ENCODE data around the gene TIPARP.

Gene TIPARP, protein sequence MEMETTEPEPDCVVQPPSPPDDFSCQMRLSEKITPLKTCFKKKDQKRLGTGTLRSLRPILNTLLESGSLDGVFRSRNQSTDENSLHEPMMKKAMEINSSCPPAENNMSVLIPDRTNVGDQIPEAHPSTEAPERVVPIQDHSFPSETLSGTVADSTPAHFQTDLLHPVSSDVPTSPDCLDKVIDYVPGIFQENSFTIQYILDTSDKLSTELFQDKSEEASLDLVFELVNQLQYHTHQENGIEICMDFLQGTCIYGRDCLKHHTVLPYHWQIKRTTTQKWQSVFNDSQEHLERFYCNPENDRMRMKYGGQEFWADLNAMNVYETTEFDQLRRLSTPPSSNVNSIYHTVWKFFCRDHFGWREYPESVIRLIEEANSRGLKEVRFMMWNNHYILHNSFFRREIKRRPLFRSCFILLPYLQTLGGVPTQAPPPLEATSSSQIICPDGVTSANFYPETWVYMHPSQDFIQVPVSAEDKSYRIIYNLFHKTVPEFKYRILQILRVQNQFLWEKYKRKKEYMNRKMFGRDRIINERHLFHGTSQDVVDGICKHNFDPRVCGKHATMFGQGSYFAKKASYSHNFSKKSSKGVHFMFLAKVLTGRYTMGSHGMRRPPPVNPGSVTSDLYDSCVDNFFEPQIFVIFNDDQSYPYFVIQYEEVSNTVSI

DNA sequence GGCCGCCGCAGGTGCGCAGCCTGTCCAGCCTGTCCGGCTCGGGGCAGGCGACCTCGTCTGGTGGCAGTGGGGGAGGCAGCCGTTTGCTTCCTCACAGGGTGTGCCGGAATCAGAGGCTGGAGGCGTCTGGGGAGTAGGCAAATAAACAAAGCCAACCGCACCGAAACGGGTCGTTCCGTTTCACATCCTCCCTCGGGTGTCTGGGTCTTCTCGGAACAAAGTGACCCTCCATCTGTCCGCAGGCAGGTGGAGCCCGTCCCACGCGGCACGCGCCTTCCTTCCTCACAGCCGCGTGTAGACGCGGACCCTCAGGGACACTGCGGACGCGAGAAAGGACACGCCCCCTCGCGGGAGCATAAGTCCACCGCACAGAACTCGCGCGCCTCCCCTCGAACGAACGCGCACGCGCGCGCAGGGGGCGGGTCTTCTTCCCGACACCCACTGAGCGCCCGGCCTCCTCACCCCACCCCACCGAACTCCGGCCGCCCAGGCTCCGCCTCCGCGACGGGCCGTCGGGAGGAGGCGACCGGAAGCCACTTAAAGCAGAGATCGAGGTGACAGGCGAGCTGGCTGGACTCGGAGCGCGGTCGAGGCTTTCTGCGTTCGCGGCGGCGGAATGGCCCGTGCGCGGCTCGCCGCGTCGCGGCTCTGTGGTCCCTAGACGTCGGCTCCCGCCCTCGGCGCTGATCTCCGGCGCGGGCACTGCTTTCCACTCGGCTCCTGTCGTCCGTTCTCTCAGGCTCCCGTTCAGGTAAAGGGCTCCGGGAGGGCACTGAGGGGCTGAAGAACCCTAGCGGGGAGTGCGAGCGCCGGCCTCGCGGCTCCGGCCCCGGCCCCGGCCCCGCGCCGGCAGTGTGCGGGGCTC lies at the start of gene TIPARP:
TIPARP (plus strand) TSS at position 545 of the 865 bp plus-strand sequence. CDS start 3,108 bp downstream, outside the sequence.
- peak; percentile 98 for DNase-seq

DNA sequence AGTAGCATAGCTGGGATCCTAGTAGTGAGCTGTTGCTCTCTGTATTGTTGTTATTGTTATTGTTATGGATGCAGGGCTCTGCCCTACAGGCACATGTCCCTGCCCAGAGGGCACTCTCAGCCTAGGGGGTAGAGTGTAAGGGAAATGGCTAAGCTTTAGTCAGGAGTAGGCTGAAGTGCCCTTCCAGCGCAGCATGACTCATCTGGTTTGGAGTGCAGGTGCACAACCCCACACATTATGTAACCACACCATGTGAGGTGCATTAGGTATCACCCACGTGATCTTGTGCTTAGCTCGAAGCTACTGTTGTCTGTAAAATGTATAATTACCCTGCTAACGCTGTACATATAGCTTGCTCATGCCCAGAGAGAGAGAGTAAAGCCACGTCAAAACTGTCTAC lies 48.3 kb upstream of the TIPARP start:
- DNase-seq: no peak

DNA sequence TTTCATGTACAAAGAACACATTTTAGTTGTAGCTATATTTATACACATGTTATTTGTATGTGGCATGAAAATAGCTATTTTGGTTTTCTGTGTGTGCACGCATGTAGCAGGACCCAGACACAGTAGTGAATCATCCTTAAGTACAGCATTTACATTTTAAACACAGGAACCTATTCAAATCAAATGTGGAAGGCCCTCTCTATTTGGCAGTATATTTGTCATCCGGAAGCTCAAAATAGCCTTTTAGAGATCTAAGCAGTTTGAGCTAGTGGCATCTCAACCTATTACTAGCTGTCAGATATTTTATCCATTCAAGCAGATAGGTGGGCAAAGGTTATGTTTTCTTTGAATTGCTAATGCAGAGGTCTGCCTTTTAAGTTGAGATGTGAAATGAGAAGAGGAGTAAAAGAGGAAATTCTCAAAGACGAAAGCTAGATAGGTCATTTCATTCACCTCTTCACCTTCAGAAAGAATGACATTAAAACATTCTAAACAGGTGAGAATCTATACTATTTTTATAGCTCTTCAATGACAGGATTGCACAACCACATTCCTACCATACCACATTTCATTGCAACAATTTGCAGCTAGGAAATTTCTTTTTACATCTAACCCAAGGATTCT lies 46.3 kb upstream of the TIPARP start:
- no peak for DNase-seq

DNA sequence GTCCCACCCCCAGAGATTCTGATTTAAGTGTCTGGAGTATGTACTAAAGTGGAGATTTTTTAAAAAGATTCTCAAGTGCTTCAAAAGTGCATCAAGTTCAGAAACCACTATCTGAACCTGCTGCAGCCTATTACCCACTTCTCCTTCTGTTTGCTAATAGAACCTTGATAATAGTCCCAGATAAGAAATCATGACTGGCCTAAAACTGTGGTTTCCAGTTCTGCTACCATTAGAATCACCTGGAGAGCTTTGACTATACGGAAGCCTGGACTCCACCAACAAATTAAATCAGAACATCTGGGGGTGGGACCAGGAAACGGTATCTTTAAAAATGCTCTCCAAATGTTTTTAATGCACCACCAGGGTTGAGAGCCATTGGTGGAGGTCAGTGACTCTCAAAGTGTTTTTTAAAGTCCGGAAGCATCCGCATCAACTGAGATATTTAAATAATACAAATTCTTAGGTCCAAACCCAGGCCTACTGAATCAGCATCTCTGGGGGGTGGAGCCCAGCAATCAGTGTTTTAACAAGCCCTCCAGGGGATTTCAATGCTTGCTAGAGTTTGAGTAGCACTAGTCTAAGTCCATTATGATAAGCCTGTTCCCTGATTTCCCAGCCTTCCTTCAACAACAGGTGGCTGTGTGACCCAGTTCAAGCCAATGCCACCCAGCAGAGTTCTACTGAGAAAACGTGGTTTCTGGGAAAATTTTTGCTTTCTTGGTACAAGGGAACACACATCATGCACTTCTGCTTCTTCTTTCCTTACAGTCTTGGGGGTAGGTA lies 45.4 kb upstream of the TIPARP start:
- DNase-seq: no peak

DNA sequence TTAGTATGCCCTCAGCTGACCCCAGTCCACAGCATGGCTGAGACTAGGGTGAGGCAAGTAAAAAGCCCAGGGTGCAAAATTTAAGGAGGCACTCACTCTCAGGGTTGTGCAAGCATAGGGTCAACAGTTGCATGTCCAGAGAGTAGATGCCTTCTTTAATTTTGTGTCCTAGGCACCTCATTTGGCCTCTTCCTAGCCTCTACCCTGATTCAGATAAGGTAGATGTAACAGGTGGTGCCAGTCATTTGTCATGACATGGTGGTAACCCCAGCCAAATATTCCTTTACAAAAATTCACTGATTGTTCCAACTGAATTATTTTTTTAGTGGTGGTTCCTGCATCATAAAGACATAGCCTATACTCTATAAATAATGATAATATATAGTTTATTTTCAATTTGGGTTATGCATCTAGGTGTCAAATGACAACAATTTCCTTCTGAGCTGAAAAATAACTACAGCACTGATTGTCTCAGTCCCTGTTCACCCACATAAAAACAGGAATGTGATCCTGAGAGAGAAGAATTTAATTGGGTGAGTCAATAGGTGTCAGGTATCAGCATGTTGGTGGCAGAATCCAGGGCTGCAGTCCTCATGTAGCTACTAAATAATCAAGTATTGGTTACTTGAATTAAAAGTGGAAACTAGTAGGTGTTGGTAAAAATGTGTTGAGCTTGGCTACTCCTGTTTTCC lies 44.2 kb upstream of the TIPARP start:
- DNase-seq: no peak

DNA sequence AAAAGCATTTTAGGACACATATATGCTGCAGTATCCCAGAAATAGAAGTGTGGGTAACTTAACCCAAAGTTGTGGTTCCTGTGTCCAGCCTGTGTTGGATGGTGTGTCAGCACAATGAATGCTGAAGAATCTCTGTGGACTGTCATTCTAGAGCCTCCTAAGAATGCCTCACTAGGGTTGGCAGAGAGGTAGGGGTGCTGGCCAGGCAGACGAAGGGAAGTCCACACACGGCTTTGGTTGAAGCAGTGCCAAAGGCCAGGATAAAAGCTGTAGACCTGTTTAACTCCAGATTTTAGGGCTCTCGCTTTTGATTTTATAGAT lies 43.7 kb upstream of the TIPARP start:
- no peak for DNase-seq

DNA sequence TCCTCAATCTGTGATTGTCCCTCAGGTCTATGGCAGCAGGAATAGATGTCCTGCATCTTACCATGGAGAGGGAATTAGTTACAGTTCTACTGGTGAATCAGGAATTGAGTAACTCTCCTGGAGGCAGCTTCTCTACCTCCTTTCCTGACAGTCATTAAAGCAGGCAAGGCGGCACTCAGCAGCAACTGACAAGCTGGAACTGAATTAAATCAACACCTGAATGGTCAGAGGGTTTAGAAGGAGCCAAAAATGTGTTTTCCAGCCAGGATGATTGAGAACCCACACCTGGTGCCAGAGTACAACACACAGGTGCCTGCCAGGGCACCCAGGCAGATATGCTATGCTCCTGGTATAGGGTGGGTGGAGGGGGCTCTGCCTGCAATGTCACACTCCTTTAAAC lies 43.1 kb upstream of the TIPARP start:
- no peak for DNase-seq

DNA sequence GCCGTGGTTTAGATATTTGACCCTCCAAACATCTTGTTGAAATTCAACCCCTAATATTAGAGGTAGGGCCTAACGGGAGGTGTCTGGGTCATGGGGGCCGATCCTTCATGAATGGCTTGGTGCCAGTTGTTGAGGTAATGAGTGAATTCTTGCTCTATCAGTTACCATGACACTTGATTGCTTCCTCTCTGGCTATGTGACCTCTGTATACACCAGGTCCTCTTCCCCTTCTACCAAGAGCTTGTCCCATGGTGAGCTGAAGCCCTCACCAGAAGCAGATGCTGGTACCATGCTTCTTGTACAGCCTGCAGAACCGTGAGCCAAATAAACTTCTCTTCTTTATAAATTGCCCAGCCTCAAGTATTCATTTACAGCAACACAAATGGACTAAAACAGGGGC lies 41.8 kb upstream of the TIPARP start:
- DNase-seq: no peak

DNA sequence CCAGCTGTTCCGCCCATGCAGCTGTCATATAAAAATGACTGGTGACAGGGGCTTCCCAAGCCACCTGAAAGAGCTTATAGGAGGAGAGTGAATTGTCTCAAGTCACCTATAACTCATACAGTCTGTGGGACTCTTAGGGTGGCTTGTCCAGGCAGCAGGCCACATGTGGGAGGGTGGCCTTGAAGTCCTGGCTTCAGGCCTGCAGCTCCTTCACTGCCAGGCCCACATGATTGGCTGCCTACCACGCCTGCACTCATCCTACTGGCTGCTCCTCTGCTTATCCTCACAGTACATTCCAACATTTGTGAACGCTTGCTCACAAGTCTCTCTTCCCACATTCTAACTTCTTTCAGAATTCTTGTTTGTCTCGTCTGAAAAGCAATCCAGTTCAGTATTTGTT lies 41.1 kb upstream of the TIPARP start:
- no peak for DNase-seq

DNA sequence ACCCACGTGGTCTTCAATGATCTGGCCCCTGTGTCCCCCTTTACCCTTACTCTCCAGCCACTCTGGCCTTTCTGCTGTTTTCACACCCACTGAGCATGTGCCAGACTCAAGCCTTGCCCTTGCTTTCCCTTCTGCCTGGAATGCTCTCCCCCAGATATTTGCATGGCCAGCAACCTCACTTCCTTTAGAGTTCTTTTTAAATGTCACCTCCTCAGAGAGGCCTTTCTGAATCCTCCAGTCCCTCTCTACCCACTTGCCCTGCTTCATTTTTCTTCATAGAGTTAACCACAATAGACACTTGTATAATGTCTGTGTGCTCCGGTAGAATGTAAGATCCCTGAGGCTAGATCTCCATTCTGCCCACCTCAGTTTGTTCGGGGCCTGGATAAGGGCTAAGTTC lies 39.4 kb upstream of the TIPARP start:
- DNase-seq: no peak

DNA sequence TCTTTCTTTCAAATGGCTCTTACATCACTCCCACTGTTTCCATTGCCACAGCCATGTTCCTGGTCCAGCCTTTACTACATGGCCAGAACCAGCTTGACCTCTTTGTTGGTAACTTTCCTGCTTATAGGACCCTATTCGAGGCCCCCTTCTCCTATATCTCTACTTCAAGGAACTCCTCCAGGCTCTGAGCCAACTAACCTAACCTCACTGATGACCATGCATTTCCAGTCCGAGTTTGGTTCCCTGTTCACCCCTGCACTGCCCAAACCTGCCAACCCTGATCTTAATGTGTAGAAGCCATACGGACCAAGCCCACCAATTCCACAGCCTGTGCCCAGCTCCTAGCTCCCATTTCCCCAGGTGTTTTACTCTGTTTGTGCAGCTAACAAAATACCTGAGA lies 38.4 kb upstream of the TIPARP start:
- DNase-seq: no peak

DNA sequence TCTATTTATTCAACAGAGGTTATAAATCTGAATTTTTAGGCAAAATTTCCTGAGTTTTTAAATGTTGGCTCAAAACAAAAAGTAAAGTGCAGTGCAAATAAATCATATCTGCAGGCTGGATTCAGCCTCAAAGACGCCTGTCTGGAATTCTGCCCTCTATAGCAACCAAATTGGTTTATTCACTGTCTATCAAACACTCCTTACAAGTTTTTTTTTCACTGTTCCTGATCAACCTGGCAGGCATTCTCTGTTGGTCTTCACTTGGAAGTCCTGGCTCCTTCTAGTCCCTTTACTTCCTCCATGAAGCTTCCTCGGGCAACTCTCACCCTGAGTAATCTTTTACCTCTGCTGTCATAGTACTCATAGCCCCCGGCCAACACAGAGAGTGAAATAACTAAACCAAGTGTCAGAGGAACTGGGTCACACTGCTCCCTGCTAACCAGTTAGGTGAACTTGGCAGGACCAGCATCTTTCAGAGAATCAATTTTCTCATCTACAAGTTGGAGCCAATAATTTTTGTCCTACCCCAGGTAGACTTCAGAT lies 36.8 kb upstream of the TIPARP start:
- no peak for DNase-seq

DNA sequence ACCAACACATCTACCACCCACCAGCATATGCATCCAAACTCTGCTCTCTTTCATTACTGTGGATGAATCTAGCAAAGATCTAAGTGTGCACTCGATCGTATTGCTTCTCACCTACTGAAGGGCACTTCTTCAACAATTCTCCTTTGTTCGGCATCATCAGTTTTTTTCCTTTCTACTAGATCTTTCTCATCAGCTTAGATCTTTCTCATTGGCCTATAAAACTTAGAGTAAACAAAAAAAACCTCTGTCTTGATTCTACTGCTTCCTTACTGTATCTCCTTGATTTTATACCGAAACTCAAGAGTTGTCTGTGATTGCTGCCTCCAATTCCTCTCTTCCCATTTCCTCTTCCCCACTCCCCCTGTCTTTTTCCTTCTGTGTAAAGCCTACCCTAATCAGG lies 36.1 kb upstream of the TIPARP start:
- no peak for DNase-seq

DNA sequence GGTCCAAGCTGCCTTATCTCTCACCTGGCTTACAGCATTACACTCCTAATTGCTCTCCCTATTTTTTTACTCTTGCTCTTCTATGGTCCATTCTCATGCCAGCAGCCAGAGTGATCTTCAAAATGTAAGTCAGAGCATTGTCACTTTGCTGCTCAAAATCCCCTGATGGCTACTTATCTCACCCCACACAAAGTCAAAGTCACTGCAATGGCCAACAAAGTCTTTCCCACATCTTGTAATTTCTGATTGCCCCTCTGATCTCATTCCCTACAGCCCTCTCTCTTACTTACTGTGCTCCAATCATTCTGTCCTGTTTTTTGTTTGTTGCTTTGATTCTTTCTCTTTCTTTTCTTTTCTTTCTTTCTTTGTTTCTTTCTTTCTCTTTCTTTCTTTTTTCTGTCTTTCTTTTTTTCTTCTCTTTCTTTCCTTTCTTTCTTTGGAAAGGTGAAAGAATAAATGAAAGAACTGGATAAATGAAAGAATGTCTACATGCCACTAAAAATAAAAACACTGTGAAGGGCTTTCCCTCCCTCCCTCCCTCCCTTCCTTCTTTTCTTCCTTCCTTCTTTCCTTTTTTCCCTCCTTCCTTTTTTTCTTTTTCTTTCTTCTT lies 34.9 kb upstream of the TIPARP start:
- DNase-seq: no peak

DNA sequence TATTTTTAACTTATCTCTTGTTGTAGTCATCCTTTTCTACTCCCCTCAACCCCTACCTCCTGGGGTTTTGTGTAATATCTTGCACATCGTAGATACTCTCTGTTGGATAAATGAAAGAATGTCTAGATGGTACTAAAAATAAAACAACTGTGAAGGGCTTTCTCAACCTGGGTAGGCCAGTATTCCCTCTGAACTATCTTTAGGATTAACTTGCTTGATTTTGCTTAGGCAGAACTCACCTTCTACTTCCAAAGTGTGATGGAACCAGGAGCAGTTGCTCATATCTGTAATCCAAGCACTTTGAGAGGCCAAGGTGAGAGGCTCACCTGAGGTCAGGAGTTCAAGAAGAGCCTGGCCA lies 32.8 kb upstream of the TIPARP start:
- no peak for DNase-seq

DNA sequence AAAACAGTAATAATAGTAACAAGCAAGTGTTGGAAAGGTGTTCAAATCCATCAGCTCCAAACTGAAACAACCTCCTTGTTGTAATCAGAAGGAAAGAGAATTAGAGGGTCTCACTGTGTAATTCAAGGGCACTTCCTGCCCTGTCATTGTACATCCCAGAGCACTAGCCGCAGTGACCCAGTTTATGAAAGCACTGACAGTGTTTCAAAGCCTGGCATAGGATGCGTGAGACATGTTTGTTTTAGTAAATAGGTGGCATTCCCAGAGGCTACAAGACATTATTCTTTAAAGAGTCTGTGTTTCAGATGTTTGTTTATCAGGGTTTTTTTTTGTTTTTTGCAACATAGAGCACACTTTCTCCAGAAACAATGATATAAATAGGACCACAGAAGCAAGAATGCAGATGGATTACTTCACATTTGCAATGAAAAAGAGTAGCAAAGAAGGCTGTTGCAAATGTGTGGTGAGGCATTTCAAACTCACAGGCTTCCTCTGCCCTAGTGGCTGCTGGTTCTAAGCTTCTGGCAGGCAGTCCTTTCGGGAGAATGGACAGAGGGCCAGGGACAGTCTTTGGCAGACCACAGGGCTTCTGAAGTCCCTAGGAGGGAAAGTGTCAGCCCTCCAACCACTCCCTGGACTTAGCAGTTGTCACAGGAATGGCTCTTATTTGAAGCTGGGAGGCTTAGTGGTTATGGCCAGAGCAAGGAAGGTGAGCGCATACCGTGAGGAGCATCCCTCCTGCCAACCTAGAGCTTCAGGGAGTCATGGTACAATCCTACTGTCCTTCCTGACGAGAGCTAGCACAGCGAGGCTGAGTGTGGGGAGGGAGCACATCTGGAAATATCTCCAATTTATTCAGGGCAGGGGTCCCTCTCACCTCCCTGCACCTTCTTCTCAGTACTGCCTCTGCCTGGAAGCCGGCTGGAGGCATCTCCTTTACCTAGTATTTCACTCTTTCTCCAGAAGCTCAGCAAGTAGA lies 31.4 kb upstream of the TIPARP start:
- no peak for DNase-seq

DNA sequence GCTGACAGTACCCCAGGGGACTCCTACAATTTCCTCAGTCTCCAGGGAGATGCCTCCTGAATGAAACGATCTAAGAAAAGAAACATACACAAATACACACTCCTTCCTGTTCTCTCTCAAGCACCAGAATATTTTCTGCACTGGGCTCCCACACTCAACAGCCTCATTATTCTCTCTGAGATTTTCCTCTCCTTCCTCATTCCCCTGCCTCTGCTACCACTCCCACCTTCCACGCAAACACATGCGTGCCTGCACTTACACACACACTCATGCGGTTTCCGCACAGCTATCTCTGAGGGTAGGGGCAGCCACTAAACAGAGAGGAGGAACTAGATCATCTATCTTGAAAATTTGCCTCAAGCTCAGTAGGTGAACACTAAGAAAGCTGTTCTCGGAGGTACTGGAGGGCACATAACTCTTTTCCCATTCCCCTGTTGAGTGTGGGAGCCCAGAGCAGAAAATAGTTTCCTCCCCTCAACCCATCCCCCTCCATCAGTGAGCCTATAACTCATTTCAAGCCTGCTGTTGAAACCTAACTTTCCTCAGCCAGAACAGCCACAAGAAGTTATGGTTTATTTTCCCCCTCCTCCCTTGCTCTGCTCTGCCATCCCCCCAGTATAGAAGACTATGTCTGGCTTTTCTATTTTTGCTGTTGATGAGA lies 30.5 kb upstream of the TIPARP start:
- no peak for DNase-seq

DNA sequence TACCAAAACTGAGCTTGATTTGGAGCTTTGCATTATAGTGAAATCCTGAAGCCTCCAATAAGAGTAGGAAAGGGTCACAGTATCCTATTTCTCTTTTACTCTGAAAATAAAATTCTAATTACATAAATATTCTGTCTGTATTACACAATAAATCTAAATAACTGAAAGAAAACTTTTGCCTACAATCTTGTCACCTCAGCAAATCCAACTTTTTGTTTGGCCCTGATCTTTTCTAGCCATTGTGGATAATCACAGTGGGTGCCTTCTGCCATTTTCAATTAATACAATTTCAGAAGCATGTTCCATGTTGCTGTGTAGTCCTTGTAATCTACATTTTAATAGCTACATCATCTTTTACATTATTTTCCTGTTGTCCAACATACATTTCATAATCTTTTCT lies 29.4 kb upstream of the TIPARP start:
- no peak for DNase-seq

DNA sequence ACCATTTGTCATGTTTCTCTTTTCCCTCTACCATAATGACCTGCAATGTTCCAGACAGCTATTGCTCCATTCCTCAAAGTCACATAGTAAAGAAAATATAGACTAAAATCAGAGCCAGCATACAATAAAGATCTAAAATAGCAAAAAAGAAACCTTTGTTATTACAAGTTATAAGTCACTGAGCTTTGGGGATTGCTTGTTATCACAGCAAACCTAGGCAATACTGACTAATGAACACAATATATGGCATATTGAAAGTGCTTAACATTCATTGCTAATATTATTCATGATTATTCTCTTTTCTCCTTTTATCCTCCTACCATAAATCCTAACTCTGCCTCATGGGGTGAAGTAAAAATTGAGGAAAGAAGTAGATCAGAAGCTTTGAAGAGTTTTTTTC lies 27.4 kb upstream of the TIPARP start:
- no peak for DNase-seq

All from GOT3 (cell line).